GM18505 (cell line): Measurements from ENCODE around the gene CLDN10.

Source experiments
- ATAC-seq: cut with Tn5 transposase; IDR thresholded peaks from one replicate; pipeline ENCODE4 v1.9.1; 2021; ENCODE audit not compliant: unreplicated experiment
- POLR2A ChIP-seq: IDR thresholded peaks from 4 replicates; pipeline ENCODE4 v1.6.1; 2011; ENCODE audit warnings: borderline replicate concordance; ENCODE audit not compliant: insufficient read depth, insufficient read length; ENCODE audit errors: extremely low read depth

Gene CLDN10

DNA sequence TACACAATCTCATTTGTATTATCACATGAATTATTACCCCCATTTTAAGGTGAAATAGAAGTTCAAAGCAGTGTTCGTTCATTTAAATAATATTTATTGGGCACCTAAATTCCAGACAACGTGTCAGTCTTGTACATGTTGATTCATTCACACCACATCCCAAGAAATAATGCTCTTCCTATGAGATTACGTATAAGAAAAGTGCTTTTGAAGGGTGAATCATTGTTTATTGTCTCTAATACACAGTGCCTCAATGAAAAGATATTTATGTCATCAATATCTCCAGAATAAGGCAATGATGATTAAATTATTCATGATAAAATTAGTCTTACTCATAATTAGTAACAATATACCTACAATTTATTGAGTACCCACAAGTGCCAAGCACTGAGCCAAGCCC lies 35.6 kb downstream of the CLDN10 start:
- no peak for TF ChIP-seq POLR2A

DNA sequence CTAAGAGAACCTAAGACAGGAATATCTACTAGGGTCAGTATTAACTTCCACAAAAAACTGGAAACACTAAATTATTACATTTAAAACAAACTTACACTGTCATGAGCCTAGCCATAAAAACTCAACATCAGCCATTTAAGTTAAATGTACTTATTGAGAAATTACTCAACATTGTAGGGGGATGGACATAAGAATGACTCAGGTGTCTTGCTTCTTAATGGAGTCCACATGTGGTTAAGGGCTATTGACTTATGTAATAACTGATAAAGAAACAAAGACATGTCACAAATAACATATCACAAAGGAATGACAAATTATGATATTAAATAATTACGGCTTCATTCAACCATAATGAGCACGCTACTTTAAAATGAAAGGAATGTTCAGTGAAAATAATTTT lies 36.2 kb downstream of the CLDN10 start:
- no peak for ATAC-seq
- no peak for TF ChIP-seq POLR2A

More for the DNA sequence above, 35.6 kb downstream of the CLDN10 start:
- no peak for ATAC-seq

DNA sequence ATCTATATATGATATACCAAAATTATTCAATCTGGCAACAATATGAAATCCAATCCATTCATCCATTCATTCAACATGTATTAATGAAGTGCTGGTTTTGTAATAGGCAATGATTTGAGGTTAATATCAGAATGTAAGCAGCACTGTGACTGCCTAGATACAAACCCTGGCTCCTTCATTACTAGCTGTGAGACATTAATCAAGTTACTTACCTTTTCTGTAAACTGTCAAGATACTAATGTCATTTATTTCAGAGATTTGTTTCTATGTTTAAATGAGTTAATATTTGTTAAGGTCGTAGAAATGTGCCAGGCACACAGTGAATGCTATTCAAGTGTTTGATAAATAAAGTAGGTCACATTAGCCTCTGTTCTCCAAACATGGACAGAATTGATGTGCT lies 40.9 kb downstream of the CLDN10 start:
- TF ChIP-seq POLR2A = no peak
- no peak for ATAC-seq

DNA sequence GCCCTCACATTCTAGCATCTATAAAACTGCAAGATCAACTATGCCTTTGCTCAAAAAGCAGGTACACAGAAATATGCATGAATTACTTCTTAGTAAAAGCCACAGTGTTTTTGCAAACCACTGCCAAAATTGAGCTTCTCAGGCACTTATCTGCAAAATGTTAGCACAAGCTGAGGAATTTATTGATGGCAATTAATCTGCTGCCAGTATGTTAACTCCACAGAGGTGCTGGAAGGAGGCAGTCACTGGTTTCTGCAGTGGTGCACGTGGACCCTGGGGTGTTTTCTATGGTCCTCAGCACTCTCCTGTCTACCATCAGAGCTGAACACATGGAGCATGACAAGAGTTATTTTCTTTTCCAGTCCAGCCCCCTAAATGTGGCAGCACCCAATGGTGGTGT lies 44.2 kb downstream of the CLDN10 start:
- no peak for ATAC-seq
- TF ChIP-seq POLR2A = no peak

DNA sequence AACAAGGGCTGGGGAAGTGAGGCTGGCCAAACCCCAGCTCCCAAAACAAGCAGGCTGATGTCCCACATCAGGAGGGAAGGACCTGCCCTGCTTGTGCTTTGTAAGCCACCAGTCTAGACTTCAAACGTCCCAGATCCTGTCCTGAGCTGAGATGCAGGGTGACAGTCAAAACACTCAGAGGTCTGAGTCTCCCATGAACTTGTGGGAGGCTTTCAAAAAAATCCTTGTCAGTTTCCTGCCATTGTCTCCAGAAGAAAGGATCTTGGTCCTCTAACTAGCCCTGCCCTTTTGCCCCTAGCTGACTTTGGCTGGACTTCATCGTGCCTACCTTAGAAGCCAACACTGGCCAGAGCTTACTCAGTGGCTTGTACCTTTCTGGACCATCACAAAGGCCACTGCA lies 48.7 kb downstream of the CLDN10 start:
- ATAC-seq = no peak
- no peak for TF ChIP-seq POLR2A

DNA sequence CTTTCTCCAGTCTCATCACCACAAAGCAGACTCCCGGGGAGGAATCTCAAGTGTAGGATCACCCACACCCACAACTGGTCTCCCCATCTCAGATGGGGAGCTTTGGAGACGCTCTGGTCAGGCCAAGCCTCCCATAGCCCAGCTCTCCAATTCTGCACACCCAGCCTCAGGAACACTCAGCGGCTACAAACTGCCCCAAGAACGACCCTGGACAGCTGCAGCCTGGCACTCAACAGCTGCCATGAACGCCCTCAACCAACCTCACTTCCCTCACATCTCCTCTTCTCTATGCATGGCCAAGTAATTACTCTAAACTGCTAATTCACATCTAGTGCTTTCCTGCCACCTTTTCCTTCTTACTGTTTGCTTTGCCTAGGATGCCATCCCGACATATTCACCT lies 49.4 kb downstream of the CLDN10 start:
- ATAC-seq = no peak
- no peak for TF ChIP-seq POLR2A

DNA sequence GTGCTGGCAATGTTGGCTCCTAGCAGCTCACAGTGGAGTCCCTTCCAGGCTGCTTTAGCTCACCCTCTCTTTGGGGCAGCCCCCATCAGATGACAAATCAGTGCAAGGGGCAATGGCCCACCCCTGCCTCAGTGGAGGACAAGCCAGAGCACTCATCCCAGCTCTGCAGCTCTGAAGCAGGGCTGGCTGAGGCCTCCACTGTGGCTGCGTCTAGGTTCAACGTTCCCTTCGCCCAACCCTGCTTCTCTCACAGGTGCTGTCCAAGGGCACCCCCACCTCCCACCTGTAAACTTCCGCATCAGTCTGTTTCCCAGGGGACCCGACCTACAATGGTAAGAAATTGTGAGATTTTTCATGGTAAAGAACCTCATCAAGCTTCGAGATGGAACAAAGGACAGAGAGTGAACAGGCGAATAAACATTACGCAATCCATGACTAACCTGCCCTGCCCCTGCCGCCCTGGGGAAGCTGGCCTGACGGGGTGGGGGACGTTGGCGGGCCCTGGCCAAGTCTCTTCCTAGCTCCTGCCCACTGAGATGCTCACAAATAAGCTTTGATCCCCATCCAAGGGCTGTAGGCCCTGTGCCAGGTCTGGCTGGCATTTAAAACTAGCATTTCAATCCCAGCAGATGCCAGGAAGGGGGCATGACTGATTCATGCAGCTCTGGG lies 51.5 kb downstream of the CLDN10 start:
- no peak for ATAC-seq
- no peak for TF ChIP-seq POLR2A

DNA sequence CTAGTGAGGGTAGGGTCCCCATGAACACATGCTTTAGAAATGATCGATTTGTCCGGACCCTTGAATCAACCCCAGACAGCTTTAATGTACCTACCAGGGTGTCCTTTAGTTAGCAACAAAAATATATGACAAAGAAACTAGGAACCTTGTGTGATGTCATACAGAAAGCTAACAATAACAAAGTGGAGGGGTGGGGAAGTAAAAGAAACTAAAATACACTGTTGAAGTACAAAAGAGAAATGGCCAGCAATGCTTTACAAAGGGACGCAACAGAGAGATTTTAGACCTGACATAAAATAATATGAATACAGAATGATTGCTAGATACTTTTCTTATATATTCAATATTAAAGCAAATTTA lies 52.0 kb downstream of the CLDN10 start:
- TF ChIP-seq POLR2A = no peak

DNA sequence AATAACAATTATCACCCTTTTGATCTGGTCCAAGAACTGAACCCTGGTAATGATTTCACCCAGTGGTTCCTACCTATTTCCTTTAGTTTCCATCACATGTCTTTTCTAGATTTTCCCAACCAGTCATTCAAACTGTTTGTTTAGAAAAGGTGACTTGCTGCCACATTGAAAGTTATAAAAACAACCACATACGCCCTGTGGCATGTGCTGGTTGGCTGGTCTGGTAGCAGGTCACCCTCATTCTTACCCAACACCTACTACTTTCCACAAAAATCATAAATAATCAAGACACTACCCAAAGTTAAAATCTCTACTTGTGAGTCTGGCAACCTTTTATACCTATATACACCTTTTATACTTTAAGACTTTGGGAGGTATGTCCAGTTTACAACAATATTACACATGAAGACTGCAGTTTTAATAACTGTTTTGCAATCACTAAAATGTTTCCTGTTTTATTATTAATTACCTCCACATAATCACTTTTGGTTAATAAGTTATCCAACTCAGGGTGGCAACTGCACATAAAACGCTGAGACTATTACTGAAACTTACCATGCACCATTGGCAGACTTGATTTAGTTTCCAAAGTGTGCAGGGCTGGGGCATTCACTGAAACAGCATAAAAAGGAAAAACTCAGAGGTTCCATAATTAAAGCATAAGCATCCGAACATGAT lies 53.1 kb downstream of the CLDN10 start:
- TF ChIP-seq POLR2A = no peak

More for the DNA sequence above, 52.0 kb downstream of the CLDN10 start:
- ATAC-seq = no peak

DNA sequence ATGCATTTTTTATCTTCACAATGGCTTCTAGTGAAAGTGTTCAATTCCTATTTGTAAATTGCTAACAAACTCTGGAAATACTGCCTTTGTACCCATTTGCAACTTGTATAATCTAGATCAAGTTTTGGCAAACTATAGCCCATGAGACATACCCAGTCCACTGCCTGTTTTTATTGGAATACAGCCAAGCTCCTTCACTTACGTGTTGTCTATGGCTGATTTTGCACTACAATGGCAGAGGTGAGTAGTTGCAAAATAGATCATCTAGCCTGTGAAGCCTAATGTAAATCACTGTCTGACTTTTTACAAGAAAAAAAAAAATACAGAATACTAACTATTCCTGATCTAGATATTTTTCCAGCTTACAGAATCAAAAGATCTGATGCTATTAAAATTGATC lies 54.8 kb downstream of the CLDN10 start:
- ATAC-seq = no peak
- no peak for TF ChIP-seq POLR2A

More for the DNA sequence above, 53.1 kb downstream of the CLDN10 start:
- no peak for ATAC-seq

DNA sequence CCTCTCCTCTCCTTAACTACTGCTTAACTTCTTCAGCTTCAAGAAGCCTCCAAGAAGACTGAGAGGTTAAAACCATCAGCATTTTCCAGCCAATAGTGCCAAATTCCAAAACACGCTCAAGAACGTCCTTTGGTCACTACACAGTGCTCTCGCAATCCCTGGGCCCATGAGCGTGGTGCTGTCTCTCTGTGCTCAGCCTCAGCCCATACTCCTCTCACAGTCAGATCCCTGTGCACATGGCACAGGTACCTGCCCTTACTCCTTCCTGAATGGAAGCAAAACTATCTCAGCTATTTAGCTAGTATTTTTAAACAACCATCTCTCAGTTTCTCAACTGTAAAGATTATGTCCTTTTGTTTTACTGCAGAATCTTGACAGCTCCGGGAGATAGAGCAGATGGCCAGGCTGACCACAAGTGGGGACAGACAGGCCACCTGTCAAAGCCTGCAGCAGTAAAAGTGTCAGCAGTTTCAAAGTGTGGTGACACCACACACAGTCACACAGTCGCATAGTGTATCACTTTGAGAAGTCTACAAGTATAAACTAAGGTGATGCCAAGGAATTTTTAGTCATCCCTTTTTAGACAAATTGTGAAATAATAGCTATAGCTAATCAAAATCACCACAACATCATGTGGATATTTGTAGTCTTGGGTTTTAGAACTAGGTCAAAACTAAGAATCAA lies 56.3 kb downstream of the CLDN10 start:
- ATAC-seq = no peak
- TF ChIP-seq POLR2A = no peak

DNA sequence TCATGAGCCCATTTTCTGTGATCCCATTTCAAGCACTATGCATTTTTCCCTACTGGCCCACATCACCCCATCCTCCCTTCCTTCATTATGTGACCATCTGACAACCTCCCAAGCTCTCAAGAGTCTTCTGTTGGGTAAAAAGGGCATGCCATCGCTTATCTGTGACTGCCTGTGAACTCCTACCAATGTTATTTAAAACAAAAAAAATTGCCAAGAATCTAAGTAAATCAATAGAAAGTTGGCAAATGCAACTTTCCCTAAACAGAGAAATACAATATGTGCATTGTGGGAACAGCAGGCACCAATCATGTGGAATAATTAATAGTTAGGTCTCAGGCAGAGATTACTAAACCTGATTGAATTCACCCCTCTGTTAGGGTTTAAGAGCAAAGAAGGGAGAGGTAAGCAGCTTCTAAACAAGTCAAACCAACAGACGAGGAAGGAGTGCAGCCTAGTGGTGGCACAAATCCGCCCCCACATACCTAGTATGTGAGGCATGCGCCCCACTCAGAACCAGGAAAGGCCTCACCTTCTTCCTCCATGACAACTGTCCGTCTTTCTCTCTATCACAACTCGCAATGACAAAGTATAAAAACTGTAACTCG lies 62.2 kb downstream of the CLDN10 start:
- no peak for ATAC-seq

DNA sequence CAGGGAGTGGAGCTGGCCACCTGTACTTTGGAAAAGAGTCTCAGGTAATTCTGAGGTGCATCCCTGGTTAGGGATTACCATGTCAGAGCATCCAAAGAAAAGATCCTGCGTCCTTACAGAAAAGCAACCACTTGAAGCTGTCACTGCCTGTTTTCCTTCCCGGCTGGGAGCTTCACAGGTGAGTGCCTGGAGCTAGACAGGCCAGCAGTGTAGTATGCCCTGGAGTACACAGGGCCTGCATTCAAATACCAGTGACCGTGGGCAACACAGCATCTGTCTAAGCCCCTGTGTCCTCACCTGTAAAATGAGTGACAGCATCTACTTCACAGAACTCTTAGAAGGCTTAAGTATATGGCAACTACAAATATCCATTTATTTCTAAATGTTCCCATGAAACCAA lies 63.0 kb downstream of the CLDN10 start:
- no peak for ATAC-seq
- TF ChIP-seq POLR2A = no peak

More for the DNA sequence above, 62.2 kb downstream of the CLDN10 start:
- TF ChIP-seq POLR2A = no peak
